AG09309 (cell line): Measurements from ENCODE around the gene NGEF.

Experiments
- DNase-seq: peaks from one replicate; pipeline ENCODE4 v3.0.0-alpha.2; 2010; ENCODE audit warnings: low read depth
- H3K4me3 ChIP-seq: 2 replicates; pipeline ENCODE4 v1.5.1; 2011; ENCODE audit warnings: mild to moderate bottlenecking, low read depth, low read length, moderate library complexity; ENCODE audit not compliant: control insufficient read depth
- CTCF ChIP-seq: IDR thresholded peaks from 2 replicates; pipeline ENCODE4 v1.5.1; 2011; ENCODE audit warnings: mild to moderate bottlenecking, low read depth, low read length, inconsistent platforms; ENCODE audit not compliant: insufficient read depth, control insufficient read depth; ENCODE audit errors: missing control alignments

Gene NGEF

DNA sequence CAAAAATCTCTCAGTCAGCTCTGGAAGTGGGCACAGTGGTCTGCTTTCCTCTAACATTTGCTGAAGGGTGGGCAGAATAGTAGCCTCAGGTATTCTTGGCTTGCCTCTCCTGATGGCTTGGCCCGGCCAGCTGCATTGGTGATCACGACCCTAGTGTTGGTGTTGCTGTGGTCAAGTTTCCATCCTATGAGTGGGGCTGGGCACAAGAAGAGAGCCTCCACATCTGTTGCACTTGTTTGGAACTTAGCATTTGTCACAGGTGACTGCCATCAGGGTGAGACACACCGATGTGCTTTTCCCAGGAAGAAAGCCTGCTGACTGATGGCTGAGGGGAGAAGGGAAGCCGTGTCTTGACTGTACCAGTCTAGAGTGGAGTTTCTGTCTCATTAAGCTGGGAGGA lies 176.1 kb downstream of the NGEF start:
- no peak overlapping the region for H3K4me3 ChIP-seq
- no peak for DNase-seq
- TF ChIP-seq CTCF, result no peak

DNA sequence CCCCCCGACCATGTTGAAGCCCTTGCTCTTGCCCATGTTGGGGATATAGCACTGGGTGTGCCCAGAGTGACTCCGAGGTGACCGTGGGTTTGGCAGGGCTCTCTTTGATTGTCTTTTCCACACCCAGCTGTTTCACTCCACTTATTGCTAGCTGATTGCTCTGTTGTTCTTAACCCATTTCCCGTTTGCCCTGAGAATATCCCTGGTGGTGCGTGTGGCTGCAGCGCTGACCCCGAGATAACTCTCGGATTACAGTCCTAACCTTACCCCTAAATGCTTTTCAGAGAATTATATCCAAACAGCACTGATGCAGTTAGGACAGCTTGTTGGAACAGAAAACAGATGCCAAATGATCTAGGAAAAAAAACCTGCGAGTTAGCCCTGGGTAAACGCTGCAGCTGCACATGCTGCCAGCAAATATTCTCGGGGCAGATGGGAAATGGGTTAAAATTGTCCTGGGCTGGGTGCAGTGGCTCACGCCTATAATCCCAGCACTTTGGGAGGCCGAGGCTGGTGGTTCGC lies 177.3 kb downstream of the NGEF start:
- no peak overlapping the region for H3K4me3 ChIP-seq
- DNase-seq, result no peak
- TF ChIP-seq CTCF, result no peak

- no peak for TF ChIP-seq CTCF
- H3K4me3 ChIP-seq, result no peak overlapping the region
- DNase-seq, result no peak
Observed at GRCh38 chr2:232833830-232834229, 179.2 kb downstream of the NGEF start.

- H3K4me3 ChIP-seq, result no peak overlapping the region
- no peak for TF ChIP-seq CTCF
- no peak for DNase-seq
Observed at GRCh38 chr2:232831496-232831895, 181.6 kb downstream of the NGEF start.

DNA sequence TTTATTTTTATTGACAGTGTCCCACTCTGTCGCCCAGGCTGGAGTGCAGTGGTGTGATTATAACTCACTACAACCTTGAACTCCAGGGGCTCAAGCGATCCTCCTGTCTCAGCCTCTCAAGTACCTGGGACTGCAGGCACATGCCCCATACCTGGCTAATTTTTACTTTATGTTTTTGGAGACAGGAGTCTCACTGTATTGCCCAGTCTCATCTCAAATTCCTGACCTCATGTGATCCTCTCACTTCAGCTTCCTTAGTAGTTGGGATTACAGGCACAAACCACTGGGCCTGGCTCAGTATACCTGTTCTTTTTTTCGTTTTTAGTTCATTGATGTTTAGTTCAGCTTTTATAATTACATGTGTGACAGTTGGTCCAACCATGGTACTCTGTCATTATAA lies 183.1 kb downstream of the NGEF start:
- no peak for DNase-seq
- no peak for TF ChIP-seq CTCF
- H3K4me3 ChIP-seq, result no peak overlapping the region
